Kidney (tissue), 14 donors: ENCODE measurements around the gene DEXI. TPM values are rescaled to one million over a fixed set of nuclear protein-coding genes. Genes with fewer than 3 reads are reported as not detected.

ENCODE experiments used
- DNase-seq, 5 donors: peaks; one replicate each; pipeline ENCODE4 v3.0.0-alpha.2; 2013 to 2020
- FAIRE-seq: peaks from 2 replicates; lab custom pipeline; 2012; peaks lifted over from hg19 to GRCh38; lab: Jason Lieb, UNC
- H3K27ac ChIP-seq, 2 donors: one replicate each; pipeline ENCODE4 v1.7.0; 2013; ENCODE audit warnings: low read depth in 2 of 2, low read length in 2 of 2, inconsistent platforms in 1 of 2
- H3K27me3 ChIP-seq: one replicate; pipeline ENCODE4 v1.7.1; 2013; ENCODE audit warnings: low read length, inconsistent platforms; ENCODE audit not compliant: control insufficient read depth, insufficient read depth
- H3K36me3 ChIP-seq, 3 donors: one replicate each; pipeline versions ENCODE4 v1.7.0 to v1.7.1; 2013; ENCODE audit warnings: low read length in 3 of 3, control low read depth in 1 of 3, inconsistent platforms in 1 of 3; ENCODE audit not compliant: insufficient read depth in 3 of 3, control insufficient read depth in 2 of 3
- H3K4me1 ChIP-seq, 3 donors: one replicate each; pipeline versions ENCODE4 v1.7.0 to v1.7.1; 2013; ENCODE audit warnings: low read length in 3 of 3, inconsistent platforms in 1 of 3, low read depth in 1 of 3; ENCODE audit not compliant: control insufficient read depth in 2 of 3, insufficient read depth in 2 of 3
- H3K4me3 ChIP-seq, 3 donors: one replicate each; pipeline versions ENCODE4 v1.7.0 to v1.8.1; 2013; ENCODE audit warnings: low read length in 3 of 3, control low read depth in 1 of 3, inconsistent platforms in 1 of 3
- H3K9ac ChIP-seq, 3 donors: one replicate each; pipeline versions ENCODE4 v1.7.0 to v1.7.1; 2013; ENCODE audit warnings: low read length in 3 of 3, control low read depth in 1 of 3, inconsistent platforms in 1 of 3
- H3K9me3 ChIP-seq, 3 donors: one replicate each; pipeline versions ENCODE4 v1.7.0 to v1.7.1; 2013; ENCODE audit warnings: low read length in 3 of 3, control low read depth in 1 of 3, inconsistent platforms in 1 of 3; ENCODE audit not compliant: control insufficient read depth in 2 of 3, insufficient read depth in 1 of 3
- CTCF ChIP-seq: IDR thresholded peaks from 3 replicates; pipeline ENCODE4 v1.5.1; 2012; ENCODE audit warnings: mild to moderate bottlenecking, moderate library complexity, borderline replicate concordance; ENCODE audit not compliant: insufficient read depth; ENCODE audit errors: extremely low read depth
- intact Hi-C: fragments of 100-400 bp; cut with DNase I; formaldehyde crosslinking; loops from one replicate; pipeline ENCODE4 v1.11.1; 2022
- polyA plus RNA-seq: library from polyadenylated mRNA; stranded (reverse); fragments of 350-450 nt; fragmentation: Illumina TruSeq; extraction: RNeasy Lipid Tissue Mini Kit (QIAGEN cat#74804); gene quantifications from one replicate; pipeline ENCODE4 v1.2.3, GENCODE V29; 2014; ENCODE audit warnings: low read depth, low replicate concordance; ENCODE audit not compliant: insufficient read depth
- total RNA-seq: library from RNA; stranded (reverse); fragmentation: NEBNext Ultra II Directional; extraction: Animal tissue kit (Norgen Biotek cat#: 25700); gene quantifications from one replicate; pipeline ENCODE4 v1.2.1, GENCODE V29; 2021
- donor health status: control.
- donor health status: control.
- donor health status: control.
- donor health status: control.
- donor health status: control.
- donor health status: DM: yes; HTN: yes; CAD: no.
- donor health status: Normal renal cell carcinoma (clear cell type).

Gene DEXI
- total and polyA plus RNA-seq, 2 donors from 2014 or later, result 31.0 to 46.2 TPM

DNA sequence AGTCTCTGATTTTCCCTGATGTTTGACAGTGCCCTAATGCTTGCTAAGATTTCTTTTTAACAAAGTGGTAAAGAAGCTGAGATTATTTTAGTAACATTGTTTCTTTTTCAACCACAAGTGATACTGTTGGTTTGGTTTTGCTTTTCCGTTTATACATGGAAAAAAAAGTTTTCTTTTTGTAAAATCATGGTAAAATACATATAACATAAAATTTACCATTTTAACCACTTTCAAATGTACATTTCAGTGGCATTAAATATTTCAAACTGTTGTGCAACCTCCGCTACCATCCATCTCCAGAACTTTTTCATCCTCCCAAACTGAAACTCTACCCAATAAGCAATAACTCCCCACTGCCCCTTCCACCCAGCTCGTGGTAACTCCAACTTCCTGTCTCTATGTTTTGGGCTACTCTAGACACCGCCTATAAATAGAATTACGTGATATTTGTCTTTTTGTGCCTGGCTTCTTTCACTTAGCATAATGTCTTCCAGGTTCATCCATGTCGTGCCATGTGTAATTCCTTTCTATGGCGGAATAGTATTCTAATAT, 60.7 kb downstream of the DEXI start:
- peaks cover 2 to 36% (median 17%) of the 10 kb centered on the region in 3 donors for H3K4me1 ChIP-seq
- H3K9me3 ChIP-seq, result no peaks in the 10 kb centered on the region
- H3K9ac ChIP-seq, result no peak overlapping the region
- peak overlapping the region; percentile 8 to 56 for H3K27ac ChIP-seq
- DNase-seq, result no peak
- peaks cover 5% of the 10 kb centered on the region for H3K27me3 ChIP-seq
- no peak for TF ChIP-seq CTCF
- H3K36me3 ChIP-seq, result no peaks in the 10 kb centered on the region
- H3K4me3 ChIP-seq, result peak overlapping the region in 1 of 3 donors; percentile 32
- FAIRE-seq, result no peak
- intact Hi-C loops, result no loop called here

DNA sequence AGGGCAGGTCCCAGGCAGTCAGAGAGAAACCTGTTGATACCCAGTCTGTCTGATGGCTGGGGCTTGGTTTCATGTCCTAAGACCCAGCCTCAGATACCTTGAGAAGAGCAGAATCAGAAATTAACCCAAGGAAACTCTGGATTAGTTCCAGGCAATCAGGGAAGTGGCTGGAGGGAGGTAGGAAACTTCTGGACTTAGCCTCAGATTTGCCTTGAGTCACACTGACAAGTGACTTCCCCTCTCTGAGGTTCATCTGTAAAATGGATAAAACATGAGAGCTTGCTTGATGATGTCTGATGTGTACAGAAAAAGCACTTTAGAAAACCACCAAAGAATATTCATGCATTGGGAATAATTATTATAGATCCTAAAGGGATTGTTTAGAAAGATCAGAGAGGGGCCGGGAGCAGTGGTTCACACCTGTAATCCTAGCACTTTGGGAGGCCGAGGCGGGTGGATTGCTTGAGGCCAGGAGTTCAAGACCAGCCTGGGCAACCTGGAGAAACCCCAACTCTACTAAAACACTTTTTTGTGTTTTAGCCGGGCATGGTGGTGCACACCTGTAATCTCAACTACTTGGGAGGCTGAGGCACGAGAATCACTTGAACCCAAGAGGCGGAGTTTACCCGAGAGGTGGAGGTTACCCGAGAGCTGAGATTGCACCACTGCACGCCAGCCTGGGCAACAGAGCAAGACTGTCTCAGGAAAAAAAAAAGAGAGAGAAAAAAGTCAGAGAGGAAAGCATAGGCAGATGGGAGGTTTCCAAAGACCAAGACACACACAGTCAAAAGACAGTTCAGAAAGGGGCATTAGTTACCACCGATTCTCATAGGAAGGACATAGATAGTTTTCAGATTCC, 61.4 kb downstream of the DEXI start:
- Histone ChIP-seq H3K9ac (peak overlapping the region in 1 of 3 donors; percentile 80), H3K4me1 (peaks cover 2 to 36% (median 17%) of the 10 kb centered on the region in 3 donors), H3K27ac (peak overlapping the region; percentile 45 to 72), H3K9me3 (no peaks in the 10 kb centered on the region), H3K27me3 (peaks cover 5% of the 10 kb centered on the region), H3K4me3 (peak overlapping the region in 2 of 3 donors; percentile 20 to 83), H3K36me3 (no peaks in the 10 kb centered on the region)
- no peak for TF ChIP-seq CTCF
- intact Hi-C loops, result no loop called here
- FAIRE-seq (no peak), DNase-seq (no peak)

GRCh38 chr16:10879681-10880589, 62.3 kb downstream of the DEXI start:
- no peak for TF ChIP-seq CTCF
- H3K4me3 ChIP-seq, result peak overlapping the region in 2 of 3 donors; percentile 76 to 83
- H3K27me3 ChIP-seq, result peaks cover 5% of the 10 kb centered on the region
- FAIRE-seq, result no peak
- H3K9ac ChIP-seq, result peak overlapping the region in 1 of 3 donors; percentile 80
- intact Hi-C loops, result no loop called here
- peak overlapping the region; percentile 72 to 74 for H3K27ac ChIP-seq
- peaks cover 2 to 33% (median 17%) of the 10 kb centered on the region in 3 donors for H3K4me1 ChIP-seq
- H3K36me3 ChIP-seq, result no peaks in the 10 kb centered on the region
- DNase-seq, result no peak
- H3K9me3 ChIP-seq, result no peaks in the 10 kb centered on the region

Other genes with a start within 250 kb of the DEXI start
- gene TEKT5, start 247.5 kb downstream of the DEXI start, total RNA-seq, result 0.57 TPM
- not detected for gene TEKT5, start 247.5 kb downstream of the DEXI start, polyA plus RNA-seq
- gene NUBP1, start 198.6 kb downstream of the DEXI start, total RNA-seq, result 38.5 TPM
- 47.7 TPM for gene NUBP1, start 198.6 kb downstream of the DEXI start, polyA plus RNA-seq
- gene TVP23A, start 123.7 kb downstream of the DEXI start, total RNA-seq, result 0.19 TPM
- gene TVP23A, start 123.7 kb downstream of the DEXI start, polyA plus RNA-seq, result not detected
- gene CIITA, start 65.3 kb downstream of the DEXI start, total RNA-seq, result 50.5 TPM
- 8.3 TPM for gene CIITA, start 65.3 kb downstream of the DEXI start, polyA plus RNA-seq
- 51.9 TPM for gene CLEC16A, start 2.1 kb upstream of the DEXI start, total RNA-seq
- 10.8 TPM for gene CLEC16A, start 2.1 kb upstream of the DEXI start, polyA plus RNA-seq